Prostate gland (tissue), 2 donors: ENCODE results near the gene CDT1. TPM values are rescaled to one million over a fixed set of nuclear protein-coding genes. Genes with fewer than 3 reads are reported as not detected.

Experiments
- DNase-seq: peaks from one replicate; pipeline ENCODE4 v3.0.0-alpha.2; 2019; ENCODE audit warnings: low spot score
- H3K27ac ChIP-seq, 2 donors: fragments of 200-600 bp; sonication (generic); 2 replicates each; pipeline ENCODE4 v1.5.1; 2017 to 2019
- H3K27me3 ChIP-seq: fragments of 200-600 bp; sonication (generic); replicated peaks from 2 replicates; pipeline ENCODE4 v1.5.1; 2019; ENCODE audit not compliant: insufficient read depth
- H3K36me3 ChIP-seq, 2 donors: fragments of 200-600 bp; sonication (generic); 1 replicate in 1 of 2; 2 replicates in 1 of 2; pipeline versions ENCODE4 v1.5.1 to v1.8.1; 2017 to 2019
- H3K4me1 ChIP-seq: fragments of 200-600 bp; sonication (generic); replicated peaks from 2 replicates; pipeline ENCODE4 v1.5.1; 2019
- H3K4me3 ChIP-seq, 2 donors: fragments of 200-600 bp; sonication (generic); 2 replicates each; pipeline ENCODE4 v1.5.1; 2017 to 2019
- H3K9me3 ChIP-seq: fragments of 200-600 bp; sonication (generic); 2 replicates; pipeline ENCODE4 v1.5.1; 2017
- CTCF ChIP-seq, 4 experiments: fragments of 200-600 bp in 2 of 4; fragments of 450-650 bp in 2 of 4; sonication (generic) in 2 of 4; IDR thresholded peaks; 1 replicate in 3 of 4; 2 replicates in 1 of 4; pipeline ENCODE4 v1.5.1; 2016 to 2019; ENCODE audit warnings: antibody characterized with exemption in 4 of 4, mild to moderate bottlenecking in 2 of 4, moderate library complexity in 2 of 4
- POLR2A ChIP-seq: fragments of 450-650 bp; IDR thresholded peaks from one replicate; pipeline ENCODE4 v1.6.1; 2016; ENCODE audit warnings: antibody characterized with exemption, mild to moderate bottlenecking
- POLR2AphosphoS5 ChIP-seq: sonication (generic); formaldehyde crosslinking; IDR thresholded peaks from one replicate; pipeline ENCODE4 v1.6.1; 2017; ENCODE audit warnings: antibody characterized with exemption
- WGBS: methylation state at CpG from one replicate; pipeline ENCODE4 v1.1.5; 2018; 5-methylcytosine and 5-hydroxymethylcytosine counted together
- intact Hi-C: fragments of 100-400 bp; cut with DNase I; formaldehyde crosslinking; loops from one replicate; pipeline ENCODE4 v1.14.2; 2022
- total RNA-seq, 2 donors: library from RNA; depleted of rRNA; stranded (reverse); fragments of >200 nt; gene quantifications; one replicate each; pipeline ENCODE4 v1.1.0, GENCODE V29; 2016

CDT1 gene
- total RNA-seq, 2 donors from 2014 or later, result 4.3 to 7.6 TPM

GRCh38 chr16:88854306-88855111, 50.9 kb downstream of the CDT1 start:
- H3K27me3 ChIP-seq, result no peaks in the 10 kb centered on the region
- WGBS, result 70% methylated on average over 16 of the region's 20 CpGs
- intact Hi-C loops, result loop anchor here (5.0 kb wide), 1 partner anchor 363 kb away; the partner anchor contains the start of gene ZNF778
- no peak for DNase-seq
- no peaks in the 10 kb centered on the region for H3K36me3 ChIP-seq
- no peaks in the 10 kb centered on the region for H3K9me3 ChIP-seq
- H3K4me3 ChIP-seq, result no peak overlapping the region
- TF ChIP-seq POLR2A, result no peak
- no peak for TF ChIP-seq CTCF (IDR thresholded peaks at IDR 0.05)
- no peak for TF ChIP-seq POLR2AphosphoS5
- H3K27ac ChIP-seq, result no peak overlapping the region
- H3K4me1 ChIP-seq, result peaks cover 3% of the 10 kb centered on the region

- Histone ChIP-seq H3K4me1 (peaks cover 3% of the 10 kb centered on the region), H3K4me3 (no peak overlapping the region), H3K27me3 (no peaks in the 10 kb centered on the region), H3K27ac (no peak overlapping the region), H3K9me3 (no peaks in the 10 kb centered on the region), H3K36me3 (peaks cover 0 to 4% of the 10 kb centered on the region in 2 donors)
- intact Hi-C loops, result loop anchor here (5.0 kb wide), 1 partner anchor 362 kb away; the partner anchor contains the start of gene ZNF778
- no peak for TF ChIP-seq CTCF (IDR thresholded peaks at IDR 0.05)
- TF ChIP-seq POLR2AphosphoS5, result no peak
- no peak for TF ChIP-seq POLR2A
- WGBS, result 92% methylated on average over 8 of the region's 8 CpGs
- no peak for DNase-seq
Observed at GRCh38 chr16:88855176-88855575, 51.6 kb downstream of the CDT1 start.

- Histone ChIP-seq H3K9me3 (no peaks in the 10 kb centered on the region), H3K27me3 (no peaks in the 10 kb centered on the region), H3K4me1 (peaks cover 3% of the 10 kb centered on the region), H3K27ac (no peak overlapping the region), H3K36me3 (peaks cover 0 to 10% of the 10 kb centered on the region in 2 donors), H3K4me3 (peak overlapping the region in 1 of 2 donors; percentile 82)
- DNase-seq, result no peak
- TF ChIP-seq POLR2AphosphoS5, result no peak
- TF ChIP-seq POLR2A, result no peak
- no peak for TF ChIP-seq CTCF (IDR thresholded peaks at IDR 0.05)
- WGBS, result 81% methylated on average over 13 of the region's 13 CpGs
- intact Hi-C loops, result loop anchor here (2.0 to 5.0 kb wide), 2 partner anchors 43 to 362 kb away; partner anchors contain the start of gene ZNF778
Observed at GRCh38 chr16:88855736-88856121, 52.1 kb downstream of the CDT1 start.

GRCh38 chr16:88856122-88856827, 52.7 kb downstream of the CDT1 start:
- no peaks in the 10 kb centered on the region for H3K27me3 ChIP-seq
- TF ChIP-seq CTCF (IDR thresholded peaks at IDR 0.05) (no peak), POLR2AphosphoS5 (no peak), POLR2A (no peak)
- 21% methylated on average over 23 of the region's 53 CpGs for WGBS
- H3K27ac ChIP-seq, result peak overlapping the region; percentile 56 to 78
- H3K4me1 ChIP-seq, result peaks cover 3% of the 10 kb centered on the region
- peak; percentile 14 for DNase-seq
- no peaks in the 10 kb centered on the region for H3K9me3 ChIP-seq
- peak overlapping the region; percentile 82 to 93 for H3K4me3 ChIP-seq
- H3K36me3 ChIP-seq, result peaks cover 0 to 12% of the 10 kb centered on the region in 2 donors
- intact Hi-C loops, result loop anchor here (2.0 to 5.0 kb wide), 2 partner anchors 43 to 361 kb away; partner anchors contain the start of gene ZNF778
